ENCODE measurements around the gene NR2F2. TPM values are rescaled to one million over a fixed set of nuclear protein-coding genes. Genes with fewer than 3 reads are reported as not detected.

Gene NR2F2
- total RNA-seq, 6 donors from 2014 or later = 10.8 to 64.7 (median 30.1) TPM

DNA sequence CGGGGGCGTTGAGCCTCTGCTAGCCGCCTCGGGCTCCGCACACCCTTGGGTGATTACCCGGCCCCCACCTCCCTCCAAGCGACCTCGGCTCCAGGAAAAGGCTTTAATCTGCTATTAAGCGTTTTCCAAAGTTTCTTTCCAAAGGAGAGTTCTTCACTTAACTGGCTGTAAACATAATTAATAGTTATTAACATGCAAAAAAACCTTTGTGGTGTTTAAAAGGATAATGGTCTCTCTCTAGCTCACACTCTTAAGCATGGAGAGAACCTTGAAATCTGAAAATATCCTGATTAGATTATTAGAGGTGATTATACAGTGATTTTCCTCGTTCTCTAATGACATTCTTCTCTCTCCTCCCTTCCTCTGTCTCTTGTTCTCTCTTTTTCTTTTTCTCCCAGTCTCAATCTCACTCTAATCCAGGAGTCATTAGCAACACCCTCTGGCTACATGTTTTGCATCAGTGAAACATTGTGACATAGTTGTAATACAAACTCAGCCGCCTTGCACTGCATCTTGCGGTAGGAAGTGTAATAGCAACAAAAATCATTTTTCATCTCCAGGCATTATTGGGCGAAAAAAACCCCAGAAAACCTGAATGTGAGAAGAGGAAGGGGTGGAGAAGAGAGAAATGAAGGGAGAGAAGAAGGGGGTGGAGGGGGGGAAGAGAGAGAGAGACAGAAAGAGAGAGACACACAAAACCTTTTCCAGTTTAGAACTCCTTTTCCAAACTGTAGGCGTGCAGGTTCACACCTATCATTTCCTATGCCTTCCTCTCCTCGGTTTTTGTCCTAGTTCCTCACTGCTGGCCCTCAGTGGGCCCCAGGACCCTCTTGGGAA, 24.4 kb downstream of the NR2F2 start:
- TF ChIP-seq EP300 (IDR thresholded peaks at IDR 0.05) = no peak
- peak in 1 of 2 donors; percentile 49 for TF ChIP-seq POLR2AphosphoS5 (IDR thresholded peaks at IDR 0.05)
- TF ChIP-seq POLR2A (IDR thresholded peaks at IDR 0.05) = no peak
- TF ChIP-seq, protein P1, sequence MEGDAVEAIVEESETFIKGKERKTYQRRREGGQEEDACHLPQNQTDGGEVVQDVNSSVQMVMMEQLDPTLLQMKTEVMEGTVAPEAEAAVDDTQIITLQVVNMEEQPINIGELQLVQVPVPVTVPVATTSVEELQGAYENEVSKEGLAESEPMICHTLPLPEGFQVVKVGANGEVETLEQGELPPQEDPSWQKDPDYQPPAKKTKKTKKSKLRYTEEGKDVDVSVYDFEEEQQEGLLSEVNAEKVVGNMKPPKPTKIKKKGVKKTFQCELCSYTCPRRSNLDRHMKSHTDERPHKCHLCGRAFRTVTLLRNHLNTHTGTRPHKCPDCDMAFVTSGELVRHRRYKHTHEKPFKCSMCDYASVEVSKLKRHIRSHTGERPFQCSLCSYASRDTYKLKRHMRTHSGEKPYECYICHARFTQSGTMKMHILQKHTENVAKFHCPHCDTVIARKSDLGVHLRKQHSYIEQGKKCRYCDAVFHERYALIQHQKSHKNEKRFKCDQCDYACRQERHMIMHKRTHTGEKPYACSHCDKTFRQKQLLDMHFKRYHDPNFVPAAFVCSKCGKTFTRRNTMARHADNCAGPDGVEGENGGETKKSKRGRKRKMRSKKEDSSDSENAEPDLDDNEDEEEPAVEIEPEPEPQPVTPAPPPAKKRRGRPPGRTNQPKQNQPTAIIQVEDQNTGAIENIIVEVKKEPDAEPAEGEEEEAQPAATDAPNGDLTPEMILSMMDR (IDR thresholded peaks at IDR 0.05) = peak in 4 of 6 experiments; percentile 23 to 52 (median 34)
- no peak for DNase-seq

DNA sequence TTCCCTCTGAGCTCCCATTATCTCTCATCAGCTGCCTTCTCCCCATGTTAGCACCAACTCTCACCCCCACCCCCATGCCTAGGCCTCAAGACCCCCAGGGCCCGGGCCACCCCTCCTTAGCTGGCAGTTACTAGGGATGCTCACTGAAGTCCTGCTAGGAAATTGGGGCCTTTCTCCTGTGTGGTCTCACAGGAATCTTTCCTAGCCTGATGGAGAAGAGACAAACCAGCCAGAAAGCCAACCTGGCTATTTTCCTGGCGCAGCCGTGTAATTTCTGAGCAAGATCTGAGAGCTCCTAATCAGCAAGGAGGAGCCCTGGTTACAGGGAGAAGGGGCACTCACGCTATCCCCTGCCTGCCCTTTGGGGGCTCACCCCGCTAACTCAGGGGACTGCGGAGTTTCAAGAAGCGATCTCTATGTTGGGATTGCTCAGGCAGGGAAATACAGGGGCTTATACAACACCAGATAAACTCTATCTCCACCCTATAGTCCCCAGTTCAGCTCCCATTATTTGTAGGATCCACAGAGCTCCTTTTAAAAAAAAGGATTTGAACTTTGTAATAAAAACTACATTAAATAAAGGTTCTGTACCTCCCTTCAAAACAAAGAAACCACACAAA, 25.2 kb downstream of the NR2F2 start:
- H3K9me3 ChIP-seq = no peaks in the 10 kb centered on the region
- TF ChIP-seq POLR2A (IDR thresholded peaks at IDR 0.05) = no peak
- no peak for TF ChIP-seq EP300 (IDR thresholded peaks at IDR 0.05)
- no peak for TF ChIP-seq POLR2AphosphoS5 (IDR thresholded peaks at IDR 0.05)
- TF ChIP-seq, protein P1 (IDR thresholded peaks at IDR 0.05) = no peak
- WGBS, 2 donors = 52 to 58% methylated on average over 7 of the region's 7 CpGs
- no peaks in the 10 kb centered on the region for H3K36me3 ChIP-seq
- H3K4me1 ChIP-seq = peaks cover 12 to 47% (median 35%) of the 10 kb centered on the region in 4 donors
- peak overlapping the region in 1 of 4 donors; percentile 57 for H3K4me3 ChIP-seq
- H3K27ac ChIP-seq = peak overlapping the region in 3 of 4 donors; percentile 6 to 86 (median 85)
- DNase-seq (no peak), ATAC-seq (ENCODE audit: low FRiP score in 2 of 2) (no peak)
- peaks cover 0 to 26% (median 10%) of the 10 kb centered on the region in 4 donors for H3K27me3 ChIP-seq

More for the DNA sequence above, 24.4 kb downstream of the NR2F2 start:
- Histone ChIP-seq H3K36me3 (no peaks in the 10 kb centered on the region), H3K27ac (peak overlapping the region; percentile 73 to 86 (median 86)), H3K9me3 (no peaks in the 10 kb centered on the region), H3K4me3 (peak overlapping the region; percentile 31 to 57 (median 46)), H3K4me1 (peaks cover 10 to 40% (median 28%) of the 10 kb centered on the region in 4 donors), H3K27me3 (peaks cover 0 to 19% (median 6%) of the 10 kb centered on the region in 4 donors)
- 24 to 28% methylated on average over 15 of the region's 15 CpGs for WGBS, 2 donors
- peak in 1 of 2 donors; percentile 68 for ATAC-seq (ENCODE audit: low FRiP score in 2 of 2)

- peak overlapping the region; percentile 17 to 68 (median 56) for H3K4me3 ChIP-seq
- 1 to 2% methylated on average over 24 to 64 of the region's 67 CpGs for WGBS, 2 donors
- H3K9me3 ChIP-seq = no peaks in the 10 kb centered on the region
- H3K4me1 ChIP-seq = peaks cover 16 to 56% (median 35%) of the 10 kb centered on the region in 4 donors
- peaks cover 0 to 30% (median 13%) of the 10 kb centered on the region in 4 donors for H3K27me3 ChIP-seq
- TF ChIP-seq, protein P1 (IDR thresholded peaks at IDR 0.05) = peak; percentile 93 to 98 (median 96)
- no peak for TF ChIP-seq EP300 (IDR thresholded peaks at IDR 0.05)
- TF ChIP-seq POLR2AphosphoS5 (IDR thresholded peaks at IDR 0.05) = peak; percentile 24 to 26
- peak in 1 of 4 donors; percentile 18 for TF ChIP-seq POLR2A (IDR thresholded peaks at IDR 0.05)
- DNase-seq (peak; percentile 68 to 94), ATAC-seq (ENCODE audit: low FRiP score in 2 of 2) (peak; percentile 69 to 88)
- no peaks in the 10 kb centered on the region for H3K36me3 ChIP-seq
- H3K27ac ChIP-seq = peak overlapping the region; percentile 12 to 77 (median 58)
Measured at GRCh38 chr15:96356494-96357455, 26.3 kb downstream of the NR2F2 start.
